AG09309 (cell line): ENCODE data around the gene SEC62.
"Not testable (repeated sequence)": the region's sequence is repeated elsewhere in the genome, so short reads cannot be mapped to it uniquely, and the experiment has no call there.

Experiments
- DNase-seq: peaks from one replicate; pipeline ENCODE4 v3.0.0-alpha.2; 2010; ENCODE audit warnings: low read depth
- H3K4me3 ChIP-seq: 2 replicates; pipeline ENCODE4 v1.5.1; 2011; ENCODE audit warnings: mild to moderate bottlenecking, low read depth, low read length, moderate library complexity; ENCODE audit not compliant: control insufficient read depth
- CTCF ChIP-seq: IDR thresholded peaks from 2 replicates; pipeline ENCODE4 v1.5.1; 2011; ENCODE audit warnings: mild to moderate bottlenecking, low read depth, low read length, inconsistent platforms; ENCODE audit not compliant: insufficient read depth, control insufficient read depth; ENCODE audit errors: missing control alignments

SEC62 gene

GRCh38 chr3:170010498-170010897, 43.9 kb downstream of the SEC62 start:
- H3K4me3 ChIP-seq, result no peak overlapping the region
- no peak for DNase-seq
- no peak for TF ChIP-seq CTCF

GRCh38 chr3:170012683-170013400, 46.2 kb downstream of the SEC62 start:
- no peak for DNase-seq
- TF ChIP-seq CTCF, result no peak
- no peak overlapping the region for H3K4me3 ChIP-seq

GRCh38 chr3:170016057-170016456, 49.5 kb downstream of the SEC62 start:
- no peak for TF ChIP-seq CTCF
- no peak overlapping the region for H3K4me3 ChIP-seq
- DNase-seq, result no peak

- not testable (repeated sequence) for DNase-seq, H3K4me3 ChIP-seq
Measured at GRCh38 chr3:170019306-170019705, 52.7 kb downstream of the SEC62 start.

GRCh38 chr3:170021083-170021482, 54.5 kb downstream of the SEC62 start:
- DNase-seq, result no peak
- no peak for TF ChIP-seq CTCF
- no peak overlapping the region for H3K4me3 ChIP-seq

GRCh38 chr3:170022336-170022735, 55.7 kb downstream of the SEC62 start:
- no peak for DNase-seq
- H3K4me3 ChIP-seq, result no peak overlapping the region
- no peak for TF ChIP-seq CTCF

- H3K4me3 ChIP-seq, result no peak overlapping the region
- no peak for TF ChIP-seq CTCF
- no peak for DNase-seq
Measured at GRCh38 chr3:170023165-170023564, 56.6 kb downstream of the SEC62 start.
